ENCODE data around the gene CCDC85C.

The CCDC85C gene

GRCh38 chr14:99468836-99469592, 135.0 kb downstream of the CCDC85C start:
- H3K79me2 ChIP-seq (ENCODE audit: control insufficient read depth, insufficient read depth, low read length): peaks cover 49% of the 10 kb centered on the region
- H3K56ac ChIP-seq (ENCODE audit: low read length): no peak overlapping the region
- H3K4me2 ChIP-seq (ENCODE audit: low read length): no peak overlapping the region
- H3K9ac ChIP-seq (ENCODE audit: low read length): no peak overlapping the region
- H3K36me3 ChIP-seq (ENCODE audit: control insufficient read depth, insufficient read depth, low read length): no peaks in the 10 kb centered on the region
- H3K27ac ChIP-seq (ENCODE audit: low read depth, low read length): no peak overlapping the region
- H3K23ac ChIP-seq (ENCODE audit: low read length): no peak overlapping the region
- no peak overlapping the region for H3K4me3 ChIP-seq (ENCODE audit: low read length)
- no peak for DNase-seq
- H2BK5ac ChIP-seq (ENCODE audit: low read length): no peak overlapping the region
- H4K8ac ChIP-seq (ENCODE audit: low read depth, low read length): no peak overlapping the region
- WGBS (ENCODE audit: extremely low coverage, insufficient coverage, low lambda C conversion rate): no CpG with 5 or more reads among the region's 8 CpGs
- no peak overlapping the region for H3K18ac ChIP-seq (ENCODE audit: low read length)
- H2AK5ac ChIP-seq (ENCODE audit: low read length): no peak overlapping the region
- H2BK120ac ChIP-seq (ENCODE audit: low read depth, low read length): no peak overlapping the region
- H3K79me1 ChIP-seq (ENCODE audit: low read length): peaks cover 29% of the 10 kb centered on the region
- H3K4ac ChIP-seq (ENCODE audit: low read depth, low read length): no peak overlapping the region
- H2BK15ac ChIP-seq (replicated peaks; ENCODE audit: low read depth): no peak overlapping the region
- H4K5ac ChIP-seq (ENCODE audit: low read length): no peak overlapping the region
- no peaks in the 10 kb centered on the region for H3K4me1 ChIP-seq (ENCODE audit: control insufficient read depth, low read depth, low read length)
- no peaks in the 10 kb centered on the region for H3K27me3 ChIP-seq (ENCODE audit: insufficient read depth, low read length, poor library complexity)

DNA sequence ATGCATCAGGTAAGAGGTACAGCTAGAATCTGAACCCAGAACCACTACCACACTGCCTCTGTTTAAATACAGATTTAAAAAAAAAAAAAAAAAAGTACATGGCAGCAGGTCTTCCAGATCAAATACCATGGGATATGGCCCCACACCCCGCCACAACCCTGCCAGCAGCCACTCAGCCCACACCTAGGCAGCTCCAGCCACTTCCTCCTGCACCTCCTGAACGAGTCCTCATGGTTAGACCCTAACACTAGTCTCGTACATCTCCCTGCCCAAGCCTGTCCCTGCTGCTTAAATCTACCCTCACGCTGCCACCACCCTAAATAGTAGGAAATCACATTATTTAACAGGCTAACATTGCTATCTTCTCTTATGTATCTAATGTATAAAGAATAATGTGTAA, 135.9 kb downstream of the CCDC85C start:
- no peak overlapping the region for H3K4me2 ChIP-seq (ENCODE audit: low read length)
- WGBS (ENCODE audit: extremely low coverage, insufficient coverage, low lambda C conversion rate): no CpG with 5 or more reads among the region's 4 CpGs
- DNase-seq: no peak
- no peak overlapping the region for H2AK5ac ChIP-seq (ENCODE audit: low read length)
- no peaks in the 10 kb centered on the region for H3K4me1 ChIP-seq (ENCODE audit: control insufficient read depth, low read depth, low read length)
- H3K23ac ChIP-seq (ENCODE audit: low read length): no peak overlapping the region
- H4K5ac ChIP-seq (ENCODE audit: low read length): no peak overlapping the region
- no peak overlapping the region for H2BK5ac ChIP-seq (ENCODE audit: low read length)
- no peak overlapping the region for H2BK120ac ChIP-seq (ENCODE audit: low read depth, low read length)
- no peak overlapping the region for H4K8ac ChIP-seq (ENCODE audit: low read depth, low read length)
- H3K9ac ChIP-seq (ENCODE audit: low read length): no peak overlapping the region
- H3K36me3 ChIP-seq (ENCODE audit: control insufficient read depth, insufficient read depth, low read length): no peaks in the 10 kb centered on the region
- H3K18ac ChIP-seq (ENCODE audit: low read length): no peak overlapping the region
- peaks cover 26% of the 10 kb centered on the region for H3K79me1 ChIP-seq (ENCODE audit: low read length)
- no peak overlapping the region for H2BK15ac ChIP-seq (replicated peaks; ENCODE audit: low read depth)
- H3K4me3 ChIP-seq (ENCODE audit: low read length): no peak overlapping the region
- H3K27me3 ChIP-seq (ENCODE audit: insufficient read depth, low read length, poor library complexity): no peaks in the 10 kb centered on the region
- H3K27ac ChIP-seq (ENCODE audit: low read depth, low read length): no peak overlapping the region
- no peak overlapping the region for H3K4ac ChIP-seq (ENCODE audit: low read depth, low read length)
- no peak overlapping the region for H3K56ac ChIP-seq (ENCODE audit: low read length)
- peaks cover 41% of the 10 kb centered on the region for H3K79me2 ChIP-seq (ENCODE audit: control insufficient read depth, insufficient read depth, low read length)

DNA sequence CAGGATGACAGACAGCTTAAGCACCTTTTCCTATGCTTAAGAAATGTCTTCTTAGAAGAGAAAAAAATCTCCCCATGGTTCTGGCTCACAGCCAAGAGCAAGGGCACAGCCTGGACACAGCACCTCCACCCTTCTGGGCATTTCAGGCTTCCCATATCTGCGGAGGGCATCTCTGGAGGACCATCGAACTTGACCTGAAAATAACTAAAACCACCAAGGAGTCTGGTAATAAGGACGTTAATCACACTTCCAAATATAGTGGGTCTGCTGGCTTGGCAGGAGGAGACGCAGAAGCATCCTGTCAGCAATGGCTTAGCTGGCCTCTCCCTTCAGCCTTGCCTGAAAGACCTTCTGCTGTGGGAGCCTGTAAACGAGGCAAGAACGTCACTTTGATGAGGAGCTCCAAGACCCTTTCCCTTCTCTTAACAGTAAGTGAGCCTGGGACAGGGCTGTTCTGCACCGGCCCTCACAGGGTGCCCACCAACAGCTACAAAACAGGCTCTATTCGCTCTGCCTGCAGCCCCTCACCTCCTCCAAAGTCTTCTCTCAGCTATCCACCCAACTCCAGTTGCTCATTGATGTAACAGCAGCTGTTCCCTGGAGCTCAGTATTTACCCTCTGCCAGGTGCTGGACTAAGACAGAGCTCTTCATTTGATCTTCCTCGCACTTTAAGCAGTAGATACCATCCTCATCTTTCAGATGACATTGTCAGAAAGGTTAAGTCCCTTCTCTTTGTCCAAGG, 136.5 kb downstream of the CCDC85C start:
- no CpG with 5 or more reads among the region's 9 CpGs for WGBS (ENCODE audit: extremely low coverage, insufficient coverage, low lambda C conversion rate)
- Histone ChIP-seq H3K4ac (ENCODE audit: low read depth, low read length) (no peak overlapping the region), H3K23ac (ENCODE audit: low read length) (no peak overlapping the region), H3K4me3 (ENCODE audit: low read length) (no peak overlapping the region), H3K27ac (ENCODE audit: low read depth, low read length) (no peak overlapping the region), H3K4me2 (ENCODE audit: low read length) (no peak overlapping the region), H2BK120ac (ENCODE audit: low read depth, low read length) (no peak overlapping the region), H3K27me3 (ENCODE audit: insufficient read depth, low read length, poor library complexity) (no peaks in the 10 kb centered on the region), H2BK15ac (replicated peaks; ENCODE audit: low read depth) (no peak overlapping the region), H2BK5ac (ENCODE audit: low read length) (no peak overlapping the region), H3K79me1 (ENCODE audit: low read length) (peaks cover 26% of the 10 kb centered on the region), H3K36me3 (ENCODE audit: control insufficient read depth, insufficient read depth, low read length) (no peaks in the 10 kb centered on the region), H4K8ac (ENCODE audit: low read depth, low read length) (no peak overlapping the region), H3K4me1 (ENCODE audit: control insufficient read depth, low read depth, low read length) (no peaks in the 10 kb centered on the region), H4K5ac (ENCODE audit: low read length) (no peak overlapping the region), H3K79me2 (ENCODE audit: control insufficient read depth, insufficient read depth, low read length) (peaks cover 38% of the 10 kb centered on the region), H3K9ac (ENCODE audit: low read length) (no peak overlapping the region), H2AK5ac (ENCODE audit: low read length) (no peak overlapping the region), H3K18ac (ENCODE audit: low read length) (no peak overlapping the region), H3K56ac (ENCODE audit: low read length) (no peak overlapping the region)
- DNase-seq: no peak

GRCh38 chr14:99466758-99467157, 137.2 kb downstream of the CCDC85C start:
- Histone ChIP-seq H3K23ac (ENCODE audit: low read length) (no peak overlapping the region), H3K9ac (ENCODE audit: low read length) (no peak overlapping the region), H2BK5ac (ENCODE audit: low read length) (no peak overlapping the region), H3K27ac (ENCODE audit: low read depth, low read length) (no peak overlapping the region), H3K56ac (ENCODE audit: low read length) (no peak overlapping the region), H2BK15ac (replicated peaks; ENCODE audit: low read depth) (no peak overlapping the region), H3K36me3 (ENCODE audit: control insufficient read depth, insufficient read depth, low read length) (no peaks in the 10 kb centered on the region), H4K5ac (ENCODE audit: low read length) (no peak overlapping the region), H3K27me3 (ENCODE audit: insufficient read depth, low read length, poor library complexity) (no peaks in the 10 kb centered on the region), H2BK120ac (ENCODE audit: low read depth, low read length) (no peak overlapping the region), H3K4me2 (ENCODE audit: low read length) (no peak overlapping the region), H3K18ac (ENCODE audit: low read length) (no peak overlapping the region), H3K79me2 (ENCODE audit: control insufficient read depth, insufficient read depth, low read length) (peaks cover 34% of the 10 kb centered on the region), H3K79me1 (ENCODE audit: low read length) (peaks cover 23% of the 10 kb centered on the region), H4K8ac (ENCODE audit: low read depth, low read length) (no peak overlapping the region), H2AK5ac (ENCODE audit: low read length) (no peak overlapping the region), H3K4ac (ENCODE audit: low read depth, low read length) (no peak overlapping the region), H3K4me1 (ENCODE audit: control insufficient read depth, low read depth, low read length) (no peaks in the 10 kb centered on the region), H3K4me3 (ENCODE audit: low read length) (no peak overlapping the region)
- DNase-seq: no peak
- WGBS (ENCODE audit: extremely low coverage, insufficient coverage, low lambda C conversion rate): no CpG with 5 or more reads among the region's 3 CpGs

DNA sequence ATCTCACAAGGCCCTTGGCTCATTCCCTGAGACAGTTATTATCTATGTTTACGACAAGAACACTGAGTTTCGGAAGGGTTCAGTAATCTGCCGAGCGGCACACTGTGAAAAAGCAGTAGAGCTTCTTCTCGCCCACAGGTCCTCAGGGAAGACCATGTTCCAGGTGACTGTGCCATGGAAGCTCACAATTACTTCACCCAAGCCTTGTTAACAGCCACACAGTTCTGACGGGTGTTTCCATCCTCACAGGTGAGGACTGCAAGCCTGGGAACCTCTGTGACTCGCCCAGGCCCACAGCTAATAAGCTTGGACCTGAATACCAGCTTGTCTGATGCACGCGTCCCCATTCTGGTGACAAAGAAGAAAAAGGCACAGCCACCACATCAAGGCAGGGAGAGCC, 138.7 kb downstream of the CCDC85C start:
- Histone ChIP-seq H4K8ac (ENCODE audit: low read depth, low read length) (no peak overlapping the region), H3K23ac (ENCODE audit: low read length) (no peak overlapping the region), H3K36me3 (ENCODE audit: control insufficient read depth, insufficient read depth, low read length) (no peaks in the 10 kb centered on the region), H3K79me2 (ENCODE audit: control insufficient read depth, insufficient read depth, low read length) (peaks cover 24% of the 10 kb centered on the region), H3K9ac (ENCODE audit: low read length) (no peak overlapping the region), H3K4me1 (ENCODE audit: control insufficient read depth, low read depth, low read length) (peaks cover 3% of the 10 kb centered on the region), H3K79me1 (ENCODE audit: low read length) (peaks cover 22% of the 10 kb centered on the region), H3K27me3 (ENCODE audit: insufficient read depth, low read length, poor library complexity) (no peaks in the 10 kb centered on the region), H3K18ac (ENCODE audit: low read length) (no peak overlapping the region), H3K4ac (ENCODE audit: low read depth, low read length) (no peak overlapping the region), H2BK15ac (replicated peaks; ENCODE audit: low read depth) (no peak overlapping the region), H2BK120ac (ENCODE audit: low read depth, low read length) (no peak overlapping the region), H2AK5ac (ENCODE audit: low read length) (no peak overlapping the region), H3K4me2 (ENCODE audit: low read length) (no peak overlapping the region), H3K27ac (ENCODE audit: low read depth, low read length) (no peak overlapping the region), H2BK5ac (ENCODE audit: low read length) (no peak overlapping the region), H3K4me3 (ENCODE audit: low read length) (no peak overlapping the region), H3K56ac (ENCODE audit: low read length) (no peak overlapping the region), H4K5ac (ENCODE audit: low read length) (no peak overlapping the region)
- no CpG with 5 or more reads among the region's 9 CpGs for WGBS (ENCODE audit: extremely low coverage, insufficient coverage, low lambda C conversion rate)
- DNase-seq: no peak
